Neural cell (in vitro differentiated cells): Measurements from ENCODE around the gene UBL3. TPM values are rescaled to one million over a fixed set of nuclear protein-coding genes. Genes with fewer than 3 reads are reported as not detected.

ENCODE experiments used
- H2AFZ ChIP-seq: fragments of 200-600, 300-800 bp; sonication (generic), shearing (Covaris generic); 2 replicates; pipeline ENCODE4 v1.6.0; 2014; ENCODE audit warnings: low read depth, mild to moderate bottlenecking, antibody characterized with exemption, low read length, moderate library complexity
- H3F3A ChIP-seq: fragments of 200-600 bp; shearing (Covaris generic); 2 replicates; pipeline ENCODE4 v1.6.1; 2016; ENCODE audit warnings: mild to moderate bottlenecking, moderate library complexity, mixed read lengths, antibody characterized with exemption, low read length; ENCODE audit not compliant: insufficient read depth, poor library complexity, severe bottlenecking
- H3K27ac ChIP-seq: fragments of 200-600, 300-800 bp; sonication (generic), shearing (Covaris generic); 2 replicates; pipeline ENCODE4 v1.5.1; 2014; ENCODE audit warnings: mild to moderate bottlenecking, low read length, moderate library complexity
- H3K27me3 ChIP-seq: fragments of 300-800, 200-600 bp; sonication (generic), shearing (Covaris generic); 2 replicates; pipeline ENCODE4 v1.6.0; 2014; ENCODE audit warnings: mild to moderate bottlenecking, low read depth, low read length, moderate library complexity; ENCODE audit not compliant: insufficient read depth
- H3K36me3 ChIP-seq: fragments of 300-800, 200-600 bp; sonication (generic), shearing (Covaris generic); 2 replicates; pipeline ENCODE4 v1.5.1; 2014; ENCODE audit warnings: mild to moderate bottlenecking, antibody characterized with exemption, low read length, moderate library complexity; ENCODE audit not compliant: insufficient read depth
- H3K4me2 ChIP-seq: fragments of 300-800, 200-600 bp; sonication (generic), shearing (Covaris generic); 2 replicates; pipeline ENCODE4 v1.6.0; 2014; ENCODE audit warnings: mild to moderate bottlenecking, low read length
- H3K4me3 ChIP-seq: fragments of 300-800, 200-600 bp; sonication (generic), shearing (Covaris generic); 2 replicates; pipeline ENCODE4 v1.5.1; 2014; ENCODE audit warnings: mild to moderate bottlenecking, low read length, moderate library complexity
- H3K79me2 ChIP-seq: fragments of 200-600 bp; shearing (Covaris generic); replicated peaks from 2 replicates; pipeline ENCODE4 v1.6.0; 2014; ENCODE audit warnings: mild to moderate bottlenecking, low read length, moderate library complexity; ENCODE audit not compliant: insufficient read depth
- H3K9ac ChIP-seq: fragments of 300-800, 200-600 bp; sonication (generic), shearing (Covaris generic); 2 replicates; pipeline ENCODE4 v1.6.1; 2016; ENCODE audit warnings: mild to moderate bottlenecking, low read length, mixed read lengths
- H3K9me2 ChIP-seq: fragments of 200-600 bp; shearing (Covaris generic); 2 replicates; pipeline ENCODE4 v1.6.1; 2016; ENCODE audit warnings: mild to moderate bottlenecking, low read length, mixed read lengths; ENCODE audit not compliant: insufficient read depth
- H3K9me3 ChIP-seq: fragments of 200-600, 300-800 bp; sonication (generic), shearing (Covaris generic); 2 replicates; pipeline ENCODE4 v1.6.1; 2016; ENCODE audit warnings: mild to moderate bottlenecking, mixed run types, low read length, moderate library complexity, mixed read lengths
- H4K20me1 ChIP-seq: fragments of 200-600 bp; shearing (Covaris generic); 2 replicates; pipeline ENCODE4 v1.6.1; 2016; ENCODE audit warnings: mild to moderate bottlenecking, mixed run types; ENCODE audit not compliant: insufficient read depth
- EP300 ChIP-seq: fragments of 450-650 bp; conservative IDR thresholded peaks from 2 replicates; pipeline ENCODE4 v1.6.1; 2014; ENCODE audit warnings: antibody characterized with exemption, mild to moderate bottlenecking, moderate library complexity; ENCODE audit not compliant: poor library complexity, severe bottlenecking
- EZH2 ChIP-seq: fragments of 200-600, 300-800 bp; shearing (Covaris generic), sonication (generic); IDR thresholded peaks from 2 replicates; pipeline ENCODE4 v1.6.1; 2014; ENCODE audit warnings: antibody characterized with exemption, low read length, borderline replicate concordance, mild to moderate bottlenecking; ENCODE audit not compliant: insufficient read depth, poor library complexity, severe bottlenecking
- MXI1 ChIP-seq: fragments of 450-650 bp; conservative IDR thresholded peaks from 2 replicates; pipeline ENCODE4 v1.6.1; 2014; ENCODE audit warnings: antibody characterized with exemption, mild to moderate bottlenecking; ENCODE audit not compliant: poor library complexity, severe bottlenecking
- POLR2AphosphoS5 ChIP-seq: IDR thresholded peaks from 2 replicates; pipeline ENCODE4 v1.6.1; 2012
- RAD21 ChIP-seq: fragments of 450-650 bp; conservative IDR thresholded peaks from 2 replicates; pipeline ENCODE4 v1.6.1; 2014; ENCODE audit warnings: antibody characterized with exemption, mild to moderate bottlenecking, moderate library complexity
- SMC3 ChIP-seq: fragments of 450-650 bp; conservative IDR thresholded peaks from 2 replicates; pipeline ENCODE4 v1.6.1; 2014; ENCODE audit warnings: antibody characterized with exemption, mild to moderate bottlenecking, moderate library complexity; ENCODE audit not compliant: poor library complexity
- TAF1 ChIP-seq: IDR thresholded peaks from 2 replicates; pipeline ENCODE4 v1.6.1; 2012; ENCODE audit warnings: low read depth
- polyA plus RNA-seq: library from polyadenylated mRNA; depleted of rRNA; stranded (reverse); fragments of >200 nt; gene quantifications from 2 replicates; pipeline ENCODE4 v1.2.3, GENCODE V29; 2014
- TF ChIP-seq, protein P1 (sequence below): fragments of 450-650 bp; IDR thresholded peaks from 2 replicates; pipeline ENCODE4 v1.5.1; 2014; ENCODE audit warnings: antibody characterized with exemption, mild to moderate bottlenecking, moderate library complexity; ENCODE audit not compliant: poor library complexity, severe bottlenecking
- TF ChIP-seq, protein P2 (sequence below): IDR thresholded peaks from 2 replicates; pipeline ENCODE4 v1.6.1; 2012; ENCODE audit warnings: borderline replicate concordance

The UBL3 gene
- polyA plus RNA-seq, 1 donor from 2014 or later = 35.8 TPM

- Histone ChIP-seq H3K27ac (no peak overlapping the region), H2AFZ (no peak overlapping the region), H3K9me2 (no peaks in the 10 kb centered on the region), H3K4me3 (no peak overlapping the region), H4K20me1 (no peaks in the 10 kb centered on the region), H3K27me3 (no peaks in the 10 kb centered on the region), H3K9me3 (no peaks in the 10 kb centered on the region), H3K79me2 (no peaks in the 10 kb centered on the region), H3K36me3 (no peaks in the 10 kb centered on the region), H3K9ac (no peak overlapping the region), H3K4me2 (no peak overlapping the region), H3F3A (no peaks in the 10 kb centered on the region)
- TF ChIP-seq EP300 (no peak), POLR2AphosphoS5 (no peak), RAD21 (no peak), SMC3 (no peak), TAF1 (no peak), MXI1 (no peak), EZH2 (no peak)
- TF ChIP-seq, protein P1, sequence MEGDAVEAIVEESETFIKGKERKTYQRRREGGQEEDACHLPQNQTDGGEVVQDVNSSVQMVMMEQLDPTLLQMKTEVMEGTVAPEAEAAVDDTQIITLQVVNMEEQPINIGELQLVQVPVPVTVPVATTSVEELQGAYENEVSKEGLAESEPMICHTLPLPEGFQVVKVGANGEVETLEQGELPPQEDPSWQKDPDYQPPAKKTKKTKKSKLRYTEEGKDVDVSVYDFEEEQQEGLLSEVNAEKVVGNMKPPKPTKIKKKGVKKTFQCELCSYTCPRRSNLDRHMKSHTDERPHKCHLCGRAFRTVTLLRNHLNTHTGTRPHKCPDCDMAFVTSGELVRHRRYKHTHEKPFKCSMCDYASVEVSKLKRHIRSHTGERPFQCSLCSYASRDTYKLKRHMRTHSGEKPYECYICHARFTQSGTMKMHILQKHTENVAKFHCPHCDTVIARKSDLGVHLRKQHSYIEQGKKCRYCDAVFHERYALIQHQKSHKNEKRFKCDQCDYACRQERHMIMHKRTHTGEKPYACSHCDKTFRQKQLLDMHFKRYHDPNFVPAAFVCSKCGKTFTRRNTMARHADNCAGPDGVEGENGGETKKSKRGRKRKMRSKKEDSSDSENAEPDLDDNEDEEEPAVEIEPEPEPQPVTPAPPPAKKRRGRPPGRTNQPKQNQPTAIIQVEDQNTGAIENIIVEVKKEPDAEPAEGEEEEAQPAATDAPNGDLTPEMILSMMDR = no peak
- TF ChIP-seq, protein P2, sequence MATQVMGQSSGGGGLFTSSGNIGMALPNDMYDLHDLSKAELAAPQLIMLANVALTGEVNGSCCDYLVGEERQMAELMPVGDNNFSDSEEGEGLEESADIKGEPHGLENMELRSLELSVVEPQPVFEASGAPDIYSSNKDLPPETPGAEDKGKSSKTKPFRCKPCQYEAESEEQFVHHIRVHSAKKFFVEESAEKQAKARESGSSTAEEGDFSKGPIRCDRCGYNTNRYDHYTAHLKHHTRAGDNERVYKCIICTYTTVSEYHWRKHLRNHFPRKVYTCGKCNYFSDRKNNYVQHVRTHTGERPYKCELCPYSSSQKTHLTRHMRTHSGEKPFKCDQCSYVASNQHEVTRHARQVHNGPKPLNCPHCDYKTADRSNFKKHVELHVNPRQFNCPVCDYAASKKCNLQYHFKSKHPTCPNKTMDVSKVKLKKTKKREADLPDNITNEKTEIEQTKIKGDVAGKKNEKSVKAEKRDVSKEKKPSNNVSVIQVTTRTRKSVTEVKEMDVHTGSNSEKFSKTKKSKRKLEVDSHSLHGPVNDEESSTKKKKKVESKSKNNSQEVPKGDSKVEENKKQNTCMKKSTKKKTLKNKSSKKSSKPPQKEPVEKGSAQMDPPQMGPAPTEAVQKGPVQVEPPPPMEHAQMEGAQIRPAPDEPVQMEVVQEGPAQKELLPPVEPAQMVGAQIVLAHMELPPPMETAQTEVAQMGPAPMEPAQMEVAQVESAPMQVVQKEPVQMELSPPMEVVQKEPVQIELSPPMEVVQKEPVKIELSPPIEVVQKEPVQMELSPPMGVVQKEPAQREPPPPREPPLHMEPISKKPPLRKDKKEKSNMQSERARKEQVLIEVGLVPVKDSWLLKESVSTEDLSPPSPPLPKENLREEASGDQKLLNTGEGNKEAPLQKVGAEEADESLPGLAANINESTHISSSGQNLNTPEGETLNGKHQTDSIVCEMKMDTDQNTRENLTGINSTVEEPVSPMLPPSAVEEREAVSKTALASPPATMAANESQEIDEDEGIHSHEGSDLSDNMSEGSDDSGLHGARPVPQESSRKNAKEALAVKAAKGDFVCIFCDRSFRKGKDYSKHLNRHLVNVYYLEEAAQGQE = no peak
These were observed 6.7 kb upstream of the UBL3 start for GRCh38 chr13:29857085-29857484.

GRCh38 chr13:29856426-29856825, 6.0 kb upstream of the UBL3 start:
- H3K4me2 ChIP-seq = no peak overlapping the region
- no peaks in the 10 kb centered on the region for H3K79me2 ChIP-seq
- no peaks in the 10 kb centered on the region for H4K20me1 ChIP-seq
- no peaks in the 10 kb centered on the region for H3K9me2 ChIP-seq
- H3K4me3 ChIP-seq = no peak overlapping the region
- no peak overlapping the region for H3K27ac ChIP-seq
- TF ChIP-seq, protein P1 = no peak
- TF ChIP-seq MXI1 (no peak), TAF1 (no peak), EZH2 (no peak), SMC3 (no peak), POLR2AphosphoS5 (no peak), EP300 (no peak), RAD21 (no peak)
- TF ChIP-seq, protein P2 = no peak
- H3K36me3 ChIP-seq = no peaks in the 10 kb centered on the region
- H3K9ac ChIP-seq = no peak overlapping the region
- H3K27me3 ChIP-seq = no peaks in the 10 kb centered on the region
- no peak overlapping the region for H2AFZ ChIP-seq
- no peaks in the 10 kb centered on the region for H3F3A ChIP-seq
- no peaks in the 10 kb centered on the region for H3K9me3 ChIP-seq
